Astrocyte (in vitro differentiated cells and primary cell): ENCODE results near the gene TUB. TPM values are rescaled to one million over a fixed set of nuclear protein-coding genes. Genes with fewer than 3 reads are reported as not detected.
A peak's percentile ranks its signal among the peaks of the same experiment; 100 is the strongest.

Experiments
- DNase-seq: peaks from one replicate; pipeline ENCODE4 v3.0.0-alpha.2; 2010; ENCODE audit warnings: low read depth
- FAIRE-seq: peaks from 2 replicates; lab custom pipeline; 2011; peaks lifted over from hg19 to GRCh38; lab: Jason Lieb, UNC
- H2AFZ ChIP-seq: 2 replicates; pipeline ENCODE4 v1.6.0; 2012; ENCODE audit warnings: low read depth, low read length, inconsistent platforms
- H3K27ac ChIP-seq: 2 replicates; pipeline ENCODE4 v1.5.1; 2011; ENCODE audit warnings: low read depth, low read length, inconsistent platforms
- H3K27me3 ChIP-seq: 2 replicates; pipeline ENCODE4 v1.6.0; 2011; ENCODE audit warnings: low read length, inconsistent platforms; ENCODE audit not compliant: insufficient read depth
- H3K36me3 ChIP-seq: 2 replicates; pipeline ENCODE4 v1.5.1; 2011; ENCODE audit warnings: low read length, inconsistent platforms; ENCODE audit not compliant: insufficient read depth
- H3K4me1 ChIP-seq: 2 replicates; pipeline ENCODE4 v1.5.1; 2011; ENCODE audit warnings: low read length, inconsistent platforms; ENCODE audit not compliant: insufficient read depth
- H3K4me2 ChIP-seq: 2 replicates; pipeline ENCODE4 v1.6.0; 2012; ENCODE audit warnings: low read length, inconsistent platforms
- H3K4me3 ChIP-seq: 2 replicates; pipeline ENCODE4 v1.5.1; 2011; ENCODE audit warnings: low read depth, mild to moderate bottlenecking, low read length, inconsistent platforms; ENCODE audit not compliant: insufficient read depth
- H3K79me2 ChIP-seq: 2 replicates; pipeline ENCODE4 v1.6.0; 2012; ENCODE audit warnings: mild to moderate bottlenecking, low read length, inconsistent platforms; ENCODE audit not compliant: insufficient read depth
- H3K9ac ChIP-seq: 2 replicates; pipeline ENCODE4 v1.6.0; 2012; ENCODE audit warnings: mild to moderate bottlenecking, low read length, inconsistent platforms
- H3K9me3 ChIP-seq: 2 replicates; pipeline ENCODE4 v1.5.1; 2012; ENCODE audit warnings: low read depth, mild to moderate bottlenecking, low read length, inconsistent platforms; ENCODE audit not compliant: insufficient read depth
- H4K20me1 ChIP-seq: 2 replicates; pipeline ENCODE4 v1.6.0; 2012; ENCODE audit warnings: low read length, inconsistent platforms; ENCODE audit not compliant: insufficient read depth
- H3K27ac Mint-ChIP-seq: one replicate; pipeline ENCODE4 v1.8.0; 2021; ENCODE audit warnings: mild to moderate bottlenecking, mixed read lengths; ENCODE audit not compliant: unreplicated experiment
- H3K27me3 Mint-ChIP-seq: one replicate; pipeline ENCODE4 v1.8.0; 2021; ENCODE audit warnings: low read depth, mixed read lengths; ENCODE audit not compliant: unreplicated experiment
- H3K36me3 Mint-ChIP-seq: one replicate; pipeline ENCODE4 v1.8.0; 2021; ENCODE audit warnings: low read depth, mixed read lengths; ENCODE audit not compliant: unreplicated experiment
- H3K4me1 Mint-ChIP-seq: one replicate; pipeline ENCODE4 v1.8.0; 2021; ENCODE audit warnings: low read depth, mixed read lengths; ENCODE audit not compliant: unreplicated experiment
- H3K4me3 Mint-ChIP-seq: one replicate; pipeline ENCODE4 v1.8.0; 2021; ENCODE audit warnings: mild to moderate bottlenecking, moderate library complexity, mixed read lengths; ENCODE audit not compliant: unreplicated experiment
- H3K9me3 Mint-ChIP-seq: one replicate; pipeline ENCODE4 v1.8.0; 2021; ENCODE audit warnings: mild to moderate bottlenecking, mixed read lengths; ENCODE audit not compliant: unreplicated experiment
- EZH2 ChIP-seq: IDR thresholded peaks from 2 replicates; pipeline ENCODE4 v1.6.1; 2012; ENCODE audit warnings: mild to moderate bottlenecking, low read length, inconsistent platforms; ENCODE audit not compliant: insufficient read depth
- total RNA-seq: library from RNA; stranded (reverse); gene quantifications from 2 replicates; pipeline ENCODE4 v1.2.1, GENCODE V29; 2021
- TF ChIP-seq, protein P1 (sequence below): IDR thresholded peaks from 2 replicates; pipeline ENCODE4 v1.5.1; 2011; ENCODE audit warnings: low read depth, mild to moderate bottlenecking, inconsistent platforms, low read length, moderate library complexity; ENCODE audit not compliant: insufficient read depth

TUB gene
- total RNA-seq, 1 donor from 2014 or later = 5.7 TPM

DNA sequence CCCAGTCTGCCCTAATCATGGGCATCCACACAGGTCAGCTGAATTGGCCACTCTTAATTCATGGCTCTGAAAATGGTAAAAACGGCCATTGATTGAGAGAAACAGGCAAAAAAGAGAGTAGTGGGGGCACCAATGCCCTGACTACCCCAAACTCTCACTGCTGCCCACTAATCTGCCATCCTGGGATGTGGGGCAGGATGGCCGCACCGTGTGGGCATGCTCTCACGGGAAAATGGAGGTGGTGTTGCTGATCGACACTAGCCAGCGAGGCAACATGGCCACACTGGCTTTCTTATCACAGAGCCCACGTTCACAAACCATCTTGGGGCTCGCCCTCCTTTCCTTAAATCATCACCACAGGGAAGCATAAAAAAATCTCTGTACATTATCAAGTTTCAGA lies 11.2 kb upstream of the TUB start:
- FAIRE-seq (no peak), DNase-seq (no peak)
- Histone ChIP-seq H3K4me1 (peaks cover 18% of the 10 kb centered on the region), H3K27me3 (peaks cover 41% of the 10 kb centered on the region), H3K9me3 (no peaks in the 10 kb centered on the region), H2AFZ (no peak overlapping the region), H4K20me1 (peaks cover 8% of the 10 kb centered on the region), H3K36me3 (no peaks in the 10 kb centered on the region), H3K27ac (no peak overlapping the region), H3K4me3 (no peak overlapping the region), H3K9ac (no peak overlapping the region), H3K79me2 (no peaks in the 10 kb centered on the region), H3K4me2 (peak overlapping the region; percentile 77)
- H3K9me3 Mint-ChIP-seq = no peaks in the 10 kb centered on the region
- H3K36me3 Mint-ChIP-seq = no peaks in the 10 kb centered on the region
- no peak for TF ChIP-seq EZH2
- TF ChIP-seq, protein P1, sequence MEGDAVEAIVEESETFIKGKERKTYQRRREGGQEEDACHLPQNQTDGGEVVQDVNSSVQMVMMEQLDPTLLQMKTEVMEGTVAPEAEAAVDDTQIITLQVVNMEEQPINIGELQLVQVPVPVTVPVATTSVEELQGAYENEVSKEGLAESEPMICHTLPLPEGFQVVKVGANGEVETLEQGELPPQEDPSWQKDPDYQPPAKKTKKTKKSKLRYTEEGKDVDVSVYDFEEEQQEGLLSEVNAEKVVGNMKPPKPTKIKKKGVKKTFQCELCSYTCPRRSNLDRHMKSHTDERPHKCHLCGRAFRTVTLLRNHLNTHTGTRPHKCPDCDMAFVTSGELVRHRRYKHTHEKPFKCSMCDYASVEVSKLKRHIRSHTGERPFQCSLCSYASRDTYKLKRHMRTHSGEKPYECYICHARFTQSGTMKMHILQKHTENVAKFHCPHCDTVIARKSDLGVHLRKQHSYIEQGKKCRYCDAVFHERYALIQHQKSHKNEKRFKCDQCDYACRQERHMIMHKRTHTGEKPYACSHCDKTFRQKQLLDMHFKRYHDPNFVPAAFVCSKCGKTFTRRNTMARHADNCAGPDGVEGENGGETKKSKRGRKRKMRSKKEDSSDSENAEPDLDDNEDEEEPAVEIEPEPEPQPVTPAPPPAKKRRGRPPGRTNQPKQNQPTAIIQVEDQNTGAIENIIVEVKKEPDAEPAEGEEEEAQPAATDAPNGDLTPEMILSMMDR = no peak
- H3K27ac Mint-ChIP-seq = no peak overlapping the region
- H3K4me1 Mint-ChIP-seq = peaks cover 25% of the 10 kb centered on the region
- peaks cover 51% of the 10 kb centered on the region for H3K27me3 Mint-ChIP-seq
- H3K4me3 Mint-ChIP-seq = no peak overlapping the region

DNA sequence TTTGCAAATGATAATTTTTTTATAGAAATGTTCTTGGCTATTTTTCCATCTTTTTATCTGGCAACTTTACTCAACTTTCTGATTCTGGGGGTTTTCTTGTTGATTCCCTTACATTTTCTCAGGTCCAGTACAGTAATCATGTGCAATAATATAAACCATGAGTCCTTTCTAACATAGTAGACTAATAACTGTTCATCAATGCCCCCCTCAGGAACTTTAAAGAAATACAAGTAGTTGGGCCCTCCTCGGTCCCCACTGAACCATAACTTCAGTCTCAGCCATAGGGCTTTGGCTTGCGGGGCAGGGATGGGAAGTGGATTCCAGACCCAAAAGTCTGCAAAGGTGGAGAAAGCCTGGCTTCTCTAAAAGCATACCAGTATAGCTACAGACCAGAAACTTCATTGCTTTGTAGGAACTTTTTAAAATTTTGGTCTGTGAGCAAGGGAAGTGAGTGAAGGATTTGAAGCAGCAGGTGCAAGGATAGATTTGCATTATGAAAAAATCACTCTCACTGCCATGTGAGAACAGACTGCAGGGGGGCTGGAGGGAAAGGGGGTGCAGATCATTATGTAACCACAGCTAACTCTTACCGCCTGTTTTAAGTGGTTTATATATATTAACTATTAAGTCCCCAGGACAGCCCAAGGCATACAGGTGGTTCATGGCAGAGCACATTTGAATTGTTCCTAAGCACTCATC lies 10.4 kb upstream of the TUB start:
- H3K4me3 ChIP-seq = no peak overlapping the region
- no peak for TF ChIP-seq EZH2
- TF ChIP-seq, protein P1 = peak; percentile 36
- H3K36me3 ChIP-seq = no peaks in the 10 kb centered on the region
- Mint-ChIP-seq H3K4me1 (peaks cover 25% of the 10 kb centered on the region), H3K27me3 (peaks cover 45% of the 10 kb centered on the region), H3K4me3 (no peak overlapping the region), H3K9me3 (no peaks in the 10 kb centered on the region), H3K36me3 (no peaks in the 10 kb centered on the region), H3K27ac (no peak overlapping the region)
- peaks cover 8% of the 10 kb centered on the region for H4K20me1 ChIP-seq
- DNase-seq (no peak), FAIRE-seq (no peak)
- no peak overlapping the region for H2AFZ ChIP-seq
- peaks cover 40% of the 10 kb centered on the region for H3K27me3 ChIP-seq
- no peaks in the 10 kb centered on the region for H3K9me3 ChIP-seq
- H3K27ac ChIP-seq = no peak overlapping the region
- no peak overlapping the region for H3K4me2 ChIP-seq
- H3K9ac ChIP-seq = no peak overlapping the region
- peaks cover 22% of the 10 kb centered on the region for H3K4me1 ChIP-seq
- H3K79me2 ChIP-seq = no peaks in the 10 kb centered on the region
